Breast epithelium (tissue), 4 donors: ENCODE results near the gene NIN. TPM values are rescaled to one million over a fixed set of nuclear protein-coding genes. Genes with fewer than 3 reads are reported as not detected.

ENCODE experiments used
- DNase-seq, 2 donors: peaks; one replicate each; pipeline ENCODE4 v3.0.0-alpha.2; 2019; ENCODE audit warnings: low spot score in 2 of 2
- H3K27ac ChIP-seq, 2 donors: fragments of 200-600 bp; sonication (generic) in 1 of 2; one replicate each; pipeline ENCODE4 v1.5.1; 2016 to 2019; ENCODE audit warnings: mild to moderate bottlenecking in 1 of 2
- H3K27me3 ChIP-seq, 2 donors: fragments of 200-600 bp; sonication (generic) in 1 of 2; one replicate each; pipeline versions ENCODE4 v1.5.1 to v1.6.0; 2017 to 2019; ENCODE audit warnings: control low read depth in 1 of 2, mild to moderate bottlenecking in 1 of 2
- H3K36me3 ChIP-seq: fragments of 200-600 bp; one replicate; pipeline ENCODE4 v1.5.1; 2019
- H3K4me1 ChIP-seq, 2 donors: fragments of 200-600 bp; sonication (generic); one replicate each; pipeline ENCODE4 v1.5.1; 2016 to 2019; ENCODE audit warnings: control low read depth in 1 of 2
- H3K4me3 ChIP-seq, 3 donors: fragments of 200-600 bp; sonication (generic); 1 replicate in 2 of 3; 2 replicates in 1 of 3; pipeline ENCODE4 v1.5.1; 2016 to 2019; ENCODE audit warnings: mild to moderate bottlenecking in 3 of 3, moderate library complexity in 2 of 3
- H3K9me3 ChIP-seq, 2 donors: fragments of 200-600 bp; sonication (generic) in 1 of 2; one replicate each; pipeline ENCODE4 v1.5.1; 2016 to 2019; ENCODE audit warnings: control low read depth in 1 of 2
- CTCF ChIP-seq, 3 donors: fragments of 450-650 bp; IDR thresholded peaks; one replicate each; pipeline ENCODE4 v1.5.1; 2016 to 2017; ENCODE audit warnings: antibody characterized with exemption in 3 of 3, mild to moderate bottlenecking in 3 of 3, moderate library complexity in 3 of 3
- POLR2A ChIP-seq: fragments of 450-650 bp; IDR thresholded peaks from one replicate; pipeline ENCODE4 v1.6.1; 2016; ENCODE audit warnings: antibody characterized with exemption, mild to moderate bottlenecking, moderate library complexity
- POLR2AphosphoS5 ChIP-seq, 3 donors: sonication (generic); formaldehyde crosslinking; IDR thresholded peaks; one replicate each; pipeline ENCODE4 v1.6.1; 2017; ENCODE audit warnings: antibody characterized with exemption in 3 of 3
- intact Hi-C: fragments of 100-400 bp; cut with DNase I; formaldehyde crosslinking; loops from one replicate; pipeline ENCODE4 v1.15.1; 2023; ENCODE audit warnings: low total_unique reads
- total RNA-seq, 3 donors: library from RNA; depleted of rRNA; stranded (reverse); fragments of >200 nt; gene quantifications; one replicate each; pipeline ENCODE4 v1.1.0, GENCODE V29; 2016

Gene NIN
- total RNA-seq, 3 donors from 2014 or later: 38.1 to 42.9 (median 40.4) TPM

- Histone ChIP-seq H3K9me3 (no peaks in the 10 kb centered on the region), H3K27ac (no peak overlapping the region), H3K27me3 (no peaks in the 10 kb centered on the region), H3K4me1 (no peaks in the 10 kb centered on the region), H3K4me3 (no peak overlapping the region), H3K36me3 (no peaks in the 10 kb centered on the region)
- TF ChIP-seq POLR2AphosphoS5 (IDR thresholded peaks at IDR 0.05) (no peak), POLR2A (no peak), CTCF (IDR thresholded peaks at IDR 0.05) (no peak)
- no peak for DNase-seq
- intact Hi-C loops: no loop called here
Measured at GRCh38 chr14:50871228-50871627, 40.3 kb upstream of the NIN start.

- no peaks in the 10 kb centered on the region for H3K9me3 ChIP-seq
- H3K27ac ChIP-seq: no peak overlapping the region
- H3K27me3 ChIP-seq: no peaks in the 10 kb centered on the region
- DNase-seq: no peak
- H3K4me1 ChIP-seq: no peaks in the 10 kb centered on the region
- no peak overlapping the region for H3K4me3 ChIP-seq
- no peak for TF ChIP-seq POLR2A
- TF ChIP-seq CTCF (IDR thresholded peaks at IDR 0.05): no peak
- no peak for TF ChIP-seq POLR2AphosphoS5 (IDR thresholded peaks at IDR 0.05)
- H3K36me3 ChIP-seq: no peaks in the 10 kb centered on the region
- intact Hi-C loops: loop anchor here (10.0 kb wide), 1 partner anchor 91 kb away; no protein-coding TSS in a partner anchor
Measured at GRCh38 chr14:50865391-50866076, 34.6 kb upstream of the NIN start.

- Histone ChIP-seq H3K4me3 (no peak overlapping the region), H3K4me1 (no peaks in the 10 kb centered on the region), H3K27ac (no peak overlapping the region), H3K9me3 (no peaks in the 10 kb centered on the region), H3K36me3 (no peaks in the 10 kb centered on the region), H3K27me3 (no peaks in the 10 kb centered on the region)
- DNase-seq: no peak
- intact Hi-C loops: loop anchor here (10.0 kb wide), 1 partner anchor 90 kb away; no protein-coding TSS in a partner anchor
- TF ChIP-seq POLR2A: no peak
- no peak for TF ChIP-seq CTCF (IDR thresholded peaks at IDR 0.05)
- TF ChIP-seq POLR2AphosphoS5 (IDR thresholded peaks at IDR 0.05): no peak
Measured at GRCh38 chr14:50864946-50865345, 34.0 kb upstream of the NIN start.

DNA sequence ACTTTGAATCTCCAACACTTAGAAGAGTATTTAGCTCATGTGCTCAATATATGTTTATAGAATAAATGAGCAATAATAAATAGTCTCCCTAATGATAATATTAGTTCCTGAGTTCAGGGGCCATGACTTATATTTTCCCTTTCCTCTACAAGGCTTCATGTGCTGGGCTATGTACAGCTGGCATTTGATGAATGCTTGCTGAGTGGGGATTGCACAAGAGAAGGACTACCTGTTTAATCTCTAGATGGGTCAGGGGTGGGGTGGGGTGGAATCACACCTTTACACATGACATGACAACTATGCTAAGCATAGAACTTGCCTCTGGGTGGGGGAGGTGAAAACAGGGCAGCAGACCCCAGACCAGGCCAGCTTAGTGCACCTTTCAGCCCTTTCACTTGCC, 33.3 kb upstream of the NIN start:
- Histone ChIP-seq H3K9me3 (no peaks in the 10 kb centered on the region), H3K27me3 (no peaks in the 10 kb centered on the region), H3K36me3 (no peaks in the 10 kb centered on the region), H3K27ac (no peak overlapping the region), H3K4me3 (no peak overlapping the region), H3K4me1 (no peaks in the 10 kb centered on the region)
- intact Hi-C loops: loop anchor here (10.0 kb wide), 1 partner anchor 89 kb away; no protein-coding TSS in a partner anchor
- no peak for DNase-seq
- no peak for TF ChIP-seq POLR2A
- no peak for TF ChIP-seq CTCF (IDR thresholded peaks at IDR 0.05)
- TF ChIP-seq POLR2AphosphoS5 (IDR thresholded peaks at IDR 0.05): no peak

DNA sequence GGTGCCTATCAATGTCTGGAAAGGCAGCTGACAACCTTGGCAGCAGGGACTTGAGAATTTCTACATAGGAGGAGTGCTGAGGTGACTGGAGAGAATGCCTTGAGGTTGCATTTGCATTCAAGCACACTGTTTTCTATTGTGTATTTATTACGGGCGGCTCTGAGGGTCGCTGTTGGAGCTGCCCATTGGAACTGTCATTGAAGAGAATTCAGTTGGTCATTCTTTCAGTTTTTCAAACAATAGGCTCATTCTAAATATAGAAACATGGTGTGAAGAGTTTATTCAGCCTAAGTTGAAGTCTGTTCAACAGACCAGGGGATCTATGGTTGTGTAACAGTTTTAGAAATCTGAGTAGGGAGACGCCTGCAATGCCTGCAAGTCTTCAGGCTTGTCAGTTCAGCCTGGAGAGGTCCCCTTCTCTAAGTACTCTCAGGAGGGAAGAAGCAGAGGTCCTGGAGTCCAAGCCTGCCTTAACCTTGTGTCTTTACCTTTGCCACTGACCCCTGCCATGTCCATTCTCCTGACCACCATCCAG, 31.1 kb upstream of the NIN start:
- intact Hi-C loops: loop anchor here (10.0 kb wide), 1 partner anchor 87 kb away; no protein-coding TSS in a partner anchor
- no peak for DNase-seq
- H3K4me3 ChIP-seq: no peak overlapping the region
- TF ChIP-seq CTCF (IDR thresholded peaks at IDR 0.05) (no peak), POLR2AphosphoS5 (IDR thresholded peaks at IDR 0.05) (no peak), POLR2A (no peak)
- H3K9me3 ChIP-seq: no peaks in the 10 kb centered on the region
- H3K4me1 ChIP-seq: no peaks in the 10 kb centered on the region
- H3K27me3 ChIP-seq: no peaks in the 10 kb centered on the region
- no peaks in the 10 kb centered on the region for H3K36me3 ChIP-seq
- H3K27ac ChIP-seq: no peak overlapping the region
